HG03196 (cell line): Measurements from ENCODE around the gene CDH4.

Experiments
- ATAC-seq: cut with Tn5 transposase; IDR thresholded peaks from one replicate; pipeline ENCODE4 v1.9.1; 2021; ENCODE audit not compliant: unreplicated experiment

CDH4 gene

DNA sequence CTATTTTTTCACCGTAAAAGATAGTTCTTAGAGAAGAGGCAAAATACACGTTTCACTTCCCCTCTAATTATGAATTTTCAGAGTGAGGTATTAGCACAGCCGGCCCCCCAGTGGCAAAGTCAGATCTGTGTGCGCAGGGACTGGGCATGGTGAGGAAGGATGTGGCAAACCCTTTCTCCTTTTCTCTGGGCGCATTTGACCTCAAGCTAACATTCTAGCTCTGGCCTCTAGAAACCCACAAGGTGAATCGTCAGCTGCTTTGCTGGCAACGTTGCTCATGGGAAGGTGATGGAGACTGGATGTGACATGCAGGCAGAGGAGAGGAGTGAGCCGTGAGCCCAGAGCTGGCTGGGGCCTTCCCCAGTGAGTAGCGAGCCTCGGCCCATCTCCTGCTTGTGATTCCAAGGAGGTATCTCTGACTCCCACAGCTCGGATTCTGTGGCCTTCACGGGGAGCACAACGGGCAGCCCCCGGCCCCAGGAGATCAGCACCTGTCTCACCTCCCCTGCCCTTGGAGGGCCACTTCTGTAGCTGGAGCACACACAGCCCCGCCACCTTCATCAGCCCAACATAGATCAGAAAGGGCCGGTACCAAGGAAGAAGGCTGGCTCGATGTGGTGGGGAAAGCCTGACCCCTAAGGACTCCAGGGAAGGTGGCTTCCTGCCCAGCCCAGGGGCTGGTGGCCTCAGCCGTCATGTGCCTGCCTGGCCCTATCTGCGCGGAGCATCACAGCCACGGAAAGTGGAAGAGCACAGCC is 660.8 kb downstream of the CDH4 start:
- ATAC-seq = peak; percentile 53

DNA sequence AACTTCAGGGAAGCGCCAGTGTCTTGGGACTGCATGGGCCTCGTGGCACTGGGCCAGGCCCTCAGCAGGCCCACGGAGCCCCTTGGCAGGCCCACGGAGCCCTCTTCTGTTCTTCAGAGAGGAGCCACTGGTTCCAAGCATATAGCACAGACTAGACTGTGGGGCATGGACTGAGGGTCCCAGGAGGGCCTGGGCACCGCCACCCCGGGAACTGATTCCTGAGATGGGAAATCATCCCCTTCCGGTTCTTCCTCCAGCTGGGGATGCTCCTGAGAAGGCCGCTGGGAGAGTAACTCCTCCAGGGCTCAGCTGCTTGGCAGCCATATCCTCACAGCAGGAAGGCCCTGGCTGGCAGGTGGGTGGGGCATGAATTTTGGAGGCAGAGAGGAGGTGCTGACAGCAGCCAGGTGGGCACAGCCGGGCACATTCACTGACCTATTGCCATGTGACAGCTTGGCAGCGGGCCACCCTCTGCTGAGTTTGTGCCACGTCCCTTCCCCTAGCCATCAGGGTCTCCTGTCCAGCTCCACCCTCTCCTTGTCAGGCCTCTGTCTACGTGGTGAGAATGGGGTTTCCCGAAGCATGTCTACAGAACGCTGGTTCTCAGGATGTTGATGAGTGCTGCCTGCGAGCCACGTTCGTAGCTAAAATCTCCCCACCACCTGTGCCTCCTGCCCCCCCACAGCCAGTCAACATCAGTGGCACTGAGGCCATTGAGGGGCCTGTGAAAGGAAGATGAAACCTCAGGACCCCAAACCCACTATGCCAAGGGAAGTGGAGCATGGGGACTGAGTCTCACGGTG is 661.6 kb downstream of the CDH4 start:
- no peak for ATAC-seq

DNA sequence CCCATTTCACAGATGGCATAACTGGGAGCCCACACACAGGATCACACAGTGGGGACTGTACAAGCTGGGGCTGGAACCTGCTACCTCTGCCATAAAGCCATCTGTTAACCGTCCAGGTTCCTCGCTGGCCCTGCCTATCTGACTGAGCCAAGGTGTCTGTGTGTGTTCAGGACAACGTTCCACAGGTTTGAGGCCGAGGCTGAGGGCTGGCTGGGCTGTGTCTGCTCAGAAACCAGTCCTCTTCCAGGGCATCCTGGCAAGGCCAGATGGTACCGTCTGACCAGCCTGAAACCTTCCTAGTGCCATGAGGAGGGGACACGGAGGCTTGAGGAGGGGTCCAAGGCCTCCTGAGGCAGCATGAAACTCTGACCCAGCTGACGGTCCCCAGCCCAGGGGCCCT is 663.0 kb downstream of the CDH4 start:
- ATAC-seq = no peak

DNA sequence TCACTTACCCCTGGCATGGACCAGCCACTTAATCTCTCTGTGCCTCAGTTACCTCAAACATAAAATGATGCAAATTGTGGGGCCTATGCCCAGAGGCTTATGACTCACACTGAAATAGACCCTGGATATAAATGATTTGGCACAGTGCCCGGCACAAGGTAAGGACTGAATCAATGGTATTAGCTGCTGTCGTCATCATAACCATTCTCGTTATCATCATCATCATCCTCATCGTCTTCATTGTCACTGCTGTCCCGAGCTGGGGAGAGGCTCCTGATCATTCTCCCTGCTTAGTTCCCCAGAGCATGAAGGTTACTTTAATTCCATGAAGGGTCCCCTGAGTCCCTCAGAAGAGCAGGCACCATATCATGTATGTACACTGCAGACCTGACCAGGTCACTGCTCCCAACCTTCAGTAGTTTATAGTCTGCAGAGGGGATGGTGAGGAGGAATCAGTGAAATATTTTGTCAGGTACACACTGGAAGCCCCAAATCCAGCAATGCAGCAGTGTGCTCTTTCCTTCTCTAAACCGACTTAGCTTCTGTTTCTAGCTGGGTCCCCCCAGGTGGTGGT is 664.3 kb downstream of the CDH4 start:
- no peak for ATAC-seq

DNA sequence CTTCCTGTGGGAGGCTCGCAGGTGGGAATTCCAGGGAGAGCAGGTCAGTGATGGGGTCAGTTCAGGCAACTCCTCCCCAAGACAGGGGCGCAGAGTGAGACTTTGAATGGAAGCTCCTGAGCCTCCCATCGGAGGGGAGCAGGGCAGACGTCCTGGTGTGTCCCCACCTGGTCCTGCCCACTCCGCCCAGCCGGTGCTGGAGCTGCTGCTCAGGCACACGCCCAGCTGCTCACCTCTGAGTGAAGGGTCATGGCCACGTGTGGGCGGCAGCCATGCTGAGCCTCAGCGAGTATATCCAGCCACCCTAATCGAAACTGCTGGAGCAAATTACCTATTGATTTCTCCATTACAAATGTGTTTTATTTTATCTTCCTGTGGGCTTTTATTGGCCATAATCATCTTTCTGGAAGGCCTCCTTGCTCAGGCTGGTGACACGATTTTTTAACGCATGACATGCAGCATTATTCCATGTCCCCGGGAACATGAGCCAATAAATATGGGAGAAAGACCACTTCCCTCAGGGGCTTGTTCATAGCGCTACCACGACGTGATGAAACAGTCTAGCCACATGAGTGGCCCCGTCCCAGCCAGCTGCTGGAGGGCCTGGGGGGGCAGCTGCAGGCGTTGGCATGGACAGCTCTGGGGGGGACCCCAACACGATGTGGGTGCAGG is 665.5 kb downstream of the CDH4 start:
- ATAC-seq = no peak

DNA sequence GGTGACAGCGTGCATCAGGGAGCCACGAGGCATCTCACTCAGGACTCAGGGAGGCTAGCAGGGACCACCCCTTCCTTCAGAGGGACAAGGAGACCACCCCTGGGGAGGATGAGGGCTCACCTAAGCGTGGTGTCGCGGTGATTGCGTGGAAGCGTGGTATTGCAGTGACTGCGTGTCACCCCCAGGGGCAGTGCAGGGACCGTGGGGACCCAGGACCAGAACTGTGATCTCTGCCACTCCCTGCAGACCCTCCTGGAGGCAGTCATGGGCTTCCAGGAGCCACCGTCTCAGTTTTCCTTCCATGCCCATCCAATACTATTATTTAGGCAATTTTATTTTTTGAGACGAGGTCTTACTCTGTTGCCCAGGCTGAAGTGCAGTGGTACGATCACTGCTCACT is 666.5 kb downstream of the CDH4 start:
- no peak for ATAC-seq

DNA sequence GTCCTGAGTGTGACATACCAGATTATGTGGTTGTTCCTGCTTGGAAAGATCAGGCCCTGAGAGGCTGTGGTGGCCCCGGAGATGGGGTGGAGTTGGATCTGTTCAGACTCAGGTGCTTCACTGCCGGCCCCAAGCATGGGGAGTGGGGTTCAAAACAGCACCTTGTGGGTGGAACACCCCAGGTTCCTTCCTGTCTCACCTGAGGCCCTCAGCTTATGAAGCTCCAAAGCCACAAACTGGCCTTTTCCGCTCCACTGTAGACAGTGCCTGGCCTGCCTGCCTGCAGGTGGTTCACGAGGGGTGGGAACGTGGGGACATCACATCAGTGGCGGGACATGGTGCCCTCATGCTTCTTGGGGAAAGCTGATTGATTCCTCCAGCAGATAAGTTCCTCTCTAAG is 667.2 kb downstream of the CDH4 start:
- no peak for ATAC-seq

DNA sequence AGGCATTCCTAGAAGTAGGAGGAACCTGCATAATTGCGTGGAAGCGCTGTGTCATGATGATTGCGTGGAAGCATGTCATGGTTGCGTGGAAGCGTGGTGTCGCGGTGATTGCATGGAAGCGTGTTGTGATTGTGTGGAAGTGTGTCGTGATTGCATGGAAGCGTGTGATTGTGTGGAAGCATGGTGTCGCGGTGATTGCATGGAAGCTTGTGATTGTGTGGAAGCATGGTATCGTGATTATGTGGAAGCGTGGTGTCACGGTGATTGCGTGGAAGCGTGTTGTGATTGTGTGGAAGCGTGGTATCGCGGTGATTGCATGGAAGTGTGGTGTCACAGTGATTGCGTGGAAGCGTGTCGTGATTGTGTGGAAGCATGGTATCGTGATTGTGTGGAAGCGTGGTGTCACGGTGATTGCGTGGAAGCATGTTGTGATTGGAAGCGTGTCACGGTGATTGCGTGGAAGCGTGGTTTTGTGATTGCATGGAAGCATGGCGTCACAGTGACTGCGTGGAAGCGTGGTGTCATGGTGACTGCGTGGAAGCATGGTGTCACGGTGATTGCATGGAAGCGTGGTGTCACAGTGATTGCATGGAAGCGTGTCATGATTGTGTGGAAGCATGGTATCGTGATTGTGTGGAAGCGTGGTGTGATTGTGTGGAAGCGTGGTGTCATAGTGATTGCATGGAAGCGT is 667.8 kb downstream of the CDH4 start:
- ATAC-seq = no peak

DNA sequence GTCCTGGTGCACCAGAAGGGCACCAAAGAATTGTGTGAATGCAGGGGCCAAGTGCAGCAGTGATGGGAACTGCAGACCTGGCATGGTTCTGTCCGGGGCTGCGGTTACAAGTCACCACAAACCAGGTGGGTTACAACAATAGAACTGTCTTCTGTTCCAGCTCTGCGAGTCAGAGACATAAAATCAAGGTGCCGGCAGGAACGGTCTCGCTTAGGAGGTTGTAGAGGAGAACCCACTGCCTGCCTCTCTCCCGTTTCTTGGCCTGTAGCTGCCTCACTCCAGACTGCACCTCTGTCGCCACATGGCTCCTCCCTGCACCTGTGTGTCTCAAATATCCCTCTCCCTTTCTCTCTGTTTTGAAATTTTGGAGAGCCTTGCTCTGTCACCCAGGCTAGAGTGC is 670.4 kb downstream of the CDH4 start:
- ATAC-seq = no peak

DNA sequence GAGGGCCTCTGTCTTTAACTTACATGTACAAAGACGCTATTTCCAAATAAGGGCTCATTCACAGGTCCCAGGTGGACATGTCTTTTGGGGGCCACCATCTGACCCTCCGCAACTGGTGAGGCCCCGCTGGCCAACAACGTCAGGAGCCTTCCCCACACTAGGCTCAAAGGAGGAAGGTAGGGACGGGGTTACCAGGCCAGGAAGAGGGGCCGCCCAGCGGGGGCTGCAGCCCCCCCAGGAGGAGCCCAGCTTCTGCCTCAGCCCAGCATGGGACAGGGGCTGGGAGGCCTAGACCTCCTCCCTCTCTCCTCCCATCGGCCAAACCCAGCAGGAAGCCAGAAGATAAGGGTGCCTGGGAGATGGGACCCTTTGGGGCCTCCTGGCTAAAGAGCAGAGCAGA is 670.9 kb downstream of the CDH4 start:
- no peak for ATAC-seq

DNA sequence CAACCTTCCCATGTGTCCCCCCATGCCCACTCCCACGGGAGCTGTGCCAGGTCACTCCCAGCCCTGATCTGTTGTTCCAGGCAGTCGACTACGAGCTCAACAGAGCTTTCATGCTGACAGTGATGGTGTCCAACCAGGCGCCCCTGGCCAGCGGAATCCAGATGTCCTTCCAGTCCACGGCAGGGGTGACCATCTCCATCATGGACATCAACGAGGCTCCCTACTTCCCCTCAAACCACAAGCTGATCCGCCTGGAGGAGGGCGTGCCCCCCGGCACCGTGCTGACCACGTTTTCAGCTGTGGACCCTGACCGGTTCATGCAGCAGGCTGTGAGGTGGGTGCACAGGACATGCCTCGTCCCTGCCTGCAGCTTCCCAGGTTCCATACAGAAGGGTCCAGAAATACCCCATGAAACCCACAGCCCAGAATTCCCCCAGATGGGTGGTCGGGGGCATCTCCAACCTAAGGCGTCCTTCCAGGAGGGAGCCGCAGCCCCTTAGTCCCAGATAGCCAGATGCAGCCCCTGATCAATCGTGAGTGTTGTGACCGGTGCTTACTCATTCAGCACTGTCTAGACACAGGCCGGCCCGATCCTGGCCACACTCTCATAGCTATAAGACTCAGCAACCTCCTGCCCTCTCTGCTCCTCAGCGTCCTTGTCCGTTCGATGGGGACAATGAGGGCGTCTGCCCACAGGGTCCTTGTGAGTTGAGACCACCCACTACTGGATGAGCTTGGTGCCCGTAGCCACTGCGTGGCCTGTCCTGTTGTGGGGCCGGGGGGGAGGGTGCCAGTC is 671.5 kb downstream of the CDH4 start:
- no peak for ATAC-seq

DNA sequence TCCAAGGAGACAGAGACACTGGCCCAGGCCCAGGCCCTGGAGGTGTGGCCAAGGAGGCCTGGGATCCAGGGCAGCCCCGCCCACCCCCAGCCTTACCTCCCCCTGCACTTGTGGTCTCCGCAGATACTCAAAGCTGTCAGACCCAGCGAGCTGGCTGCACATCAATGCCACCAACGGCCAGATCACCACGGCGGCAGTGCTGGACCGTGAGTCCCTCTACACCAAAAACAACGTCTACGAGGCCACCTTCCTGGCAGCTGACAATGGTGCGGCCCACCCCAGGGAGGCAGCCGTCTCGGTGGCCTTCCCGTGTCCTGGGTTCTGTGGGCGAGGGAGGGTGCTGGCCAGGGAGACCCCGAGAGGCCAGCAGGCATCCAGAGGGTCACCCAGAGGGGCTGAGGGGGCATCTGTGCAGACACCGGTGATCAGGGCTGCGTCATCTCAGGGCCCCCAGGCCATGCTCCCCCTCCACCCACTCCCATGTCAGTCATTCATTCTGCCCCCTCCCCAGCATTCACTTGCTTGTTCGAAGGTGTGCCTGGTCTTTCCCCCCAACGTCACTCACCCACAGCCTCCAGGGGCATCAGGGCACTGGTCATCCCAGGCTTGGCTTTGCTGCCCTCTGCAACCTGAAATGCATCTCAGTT is 672.3 kb downstream of the CDH4 start:
- no peak for ATAC-seq

DNA sequence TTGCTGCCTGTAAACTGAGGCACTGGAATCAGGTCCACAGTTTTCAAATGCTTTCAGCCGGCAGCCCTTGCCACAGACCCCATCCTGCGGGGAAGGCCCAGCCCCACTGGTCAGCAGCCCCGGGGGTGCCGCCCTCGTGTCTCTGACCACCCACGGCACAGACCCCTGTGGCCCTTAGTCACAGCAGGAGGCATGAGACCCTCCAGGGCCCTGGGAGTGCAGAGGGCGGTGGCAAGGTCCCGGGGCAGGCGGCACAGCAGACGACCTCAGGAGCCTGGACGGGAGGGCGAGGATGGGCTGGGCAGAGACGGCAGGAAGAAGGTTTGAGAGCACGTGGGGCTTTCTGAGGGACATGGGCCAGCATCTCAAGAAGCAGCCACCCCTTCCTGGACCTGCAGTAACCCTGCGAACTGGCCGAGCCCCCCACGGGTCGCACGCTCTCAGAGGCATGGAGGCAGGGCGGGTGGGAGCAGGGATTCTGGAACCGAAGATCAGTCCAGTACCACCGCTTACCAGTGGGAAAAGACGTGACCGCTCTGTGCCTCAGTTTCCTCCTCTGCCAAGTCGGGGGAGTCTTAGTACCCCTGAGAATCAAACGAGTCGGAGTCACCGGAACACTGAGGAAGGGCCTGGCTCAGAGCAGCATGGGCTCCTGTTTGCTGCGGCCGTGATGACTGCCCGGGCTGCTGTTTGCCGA is 672.9 kb downstream of the CDH4 start:
- no peak for ATAC-seq

DNA sequence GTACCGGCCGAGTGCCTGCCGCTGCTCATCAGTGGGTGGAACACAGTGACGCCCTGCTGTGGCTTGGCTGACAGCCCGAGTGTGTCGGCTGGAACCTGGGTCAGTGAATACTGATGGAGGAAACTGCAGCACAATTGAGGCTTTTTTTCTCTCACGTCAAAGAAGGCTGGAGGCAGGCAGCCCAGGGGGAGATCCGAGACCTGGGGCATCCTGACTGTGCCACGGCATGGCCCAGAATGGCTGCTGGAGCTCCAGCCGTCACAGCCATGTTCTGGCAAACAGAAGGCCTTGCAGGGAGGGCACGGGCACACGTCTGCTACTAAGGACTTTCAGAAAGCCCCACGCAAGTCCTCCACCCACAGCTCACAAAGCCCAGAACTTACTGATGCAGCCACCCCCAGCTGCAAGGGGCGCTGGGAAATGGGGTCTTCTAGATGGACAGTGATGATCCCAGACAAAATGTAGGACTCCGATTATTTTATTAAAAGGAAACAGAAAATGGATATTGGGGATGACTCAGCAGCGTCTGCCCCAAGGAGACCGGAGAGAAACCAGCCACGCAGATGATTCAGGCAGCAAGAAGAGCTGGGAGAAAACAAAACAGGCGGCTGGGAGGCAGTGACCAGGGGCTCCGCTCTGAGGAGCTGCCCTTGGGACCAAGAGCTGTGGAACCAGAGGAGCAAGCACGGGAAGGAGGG is 673.6 kb downstream of the CDH4 start:
- ATAC-seq = no peak

DNA sequence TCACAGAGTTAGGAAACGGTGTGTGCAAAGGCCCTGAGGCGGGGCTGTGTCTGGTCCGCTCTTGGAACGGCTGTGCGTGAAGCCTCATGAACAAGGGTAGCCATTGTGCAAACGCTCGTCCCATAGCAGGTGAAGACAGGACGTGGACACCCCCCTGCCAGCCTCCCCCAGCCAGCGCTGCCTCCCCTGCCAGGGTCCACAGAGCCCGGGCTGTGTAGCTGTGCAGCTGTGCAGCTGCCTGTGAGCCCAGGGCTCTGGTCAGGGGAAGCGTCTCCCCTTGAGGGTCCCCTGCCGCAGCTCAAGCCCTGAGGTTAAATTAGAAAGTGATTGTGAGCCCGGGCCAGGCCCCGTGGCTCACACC is 674.2 kb downstream of the CDH4 start:
- no peak for ATAC-seq

DNA sequence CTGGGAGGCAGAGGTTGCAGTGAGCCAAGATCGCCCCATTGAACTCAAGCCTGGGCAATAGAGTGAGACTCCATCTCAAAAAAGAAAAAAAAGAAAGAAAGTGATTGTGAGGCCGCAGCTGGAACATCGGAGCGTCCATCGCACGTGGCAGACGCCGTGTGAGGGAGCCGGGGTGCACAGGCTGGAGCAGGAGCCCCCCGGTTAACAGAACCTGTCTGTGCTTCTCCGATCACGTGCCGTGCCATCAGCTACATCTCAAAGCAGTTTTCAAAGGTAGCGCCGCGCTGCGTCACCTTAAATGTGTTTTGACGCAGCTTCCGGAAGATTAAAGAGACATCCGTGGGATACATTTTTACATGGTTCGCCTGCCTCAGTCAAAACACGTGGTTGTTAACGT is 674.7 kb downstream of the CDH4 start:
- no peak for ATAC-seq

DNA sequence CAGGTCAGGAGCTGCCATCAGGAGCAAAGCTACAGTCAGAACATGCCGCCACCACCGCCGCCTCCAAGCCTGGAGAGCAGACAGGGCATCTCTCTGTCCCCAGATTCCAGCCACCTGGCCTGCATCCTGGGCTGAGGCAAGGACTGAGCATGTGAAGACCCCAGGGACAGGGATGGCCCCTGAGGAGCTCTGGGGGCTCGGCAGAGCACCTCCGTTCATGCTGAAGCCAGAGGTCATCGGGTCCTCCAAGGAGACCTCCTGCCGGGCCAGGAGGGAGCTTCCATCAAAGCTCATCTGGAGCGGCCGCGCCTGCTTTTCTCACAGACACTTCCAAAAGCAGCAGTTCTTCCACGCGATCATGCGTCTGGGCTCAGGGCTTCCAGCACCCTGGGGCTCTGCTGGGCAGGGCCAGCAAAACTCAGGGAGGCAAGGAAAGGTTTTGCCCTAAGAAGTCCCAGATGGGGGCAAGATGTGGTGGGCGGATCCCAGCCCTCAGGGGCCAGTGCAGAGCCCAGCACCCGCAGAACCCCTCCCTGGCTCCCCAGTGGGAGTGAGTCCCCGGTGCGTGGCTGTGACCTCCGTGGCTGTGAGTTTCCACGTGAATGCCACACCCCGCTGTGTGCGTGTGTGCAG is 675.2 kb downstream of the CDH4 start:
- no peak for ATAC-seq

DNA sequence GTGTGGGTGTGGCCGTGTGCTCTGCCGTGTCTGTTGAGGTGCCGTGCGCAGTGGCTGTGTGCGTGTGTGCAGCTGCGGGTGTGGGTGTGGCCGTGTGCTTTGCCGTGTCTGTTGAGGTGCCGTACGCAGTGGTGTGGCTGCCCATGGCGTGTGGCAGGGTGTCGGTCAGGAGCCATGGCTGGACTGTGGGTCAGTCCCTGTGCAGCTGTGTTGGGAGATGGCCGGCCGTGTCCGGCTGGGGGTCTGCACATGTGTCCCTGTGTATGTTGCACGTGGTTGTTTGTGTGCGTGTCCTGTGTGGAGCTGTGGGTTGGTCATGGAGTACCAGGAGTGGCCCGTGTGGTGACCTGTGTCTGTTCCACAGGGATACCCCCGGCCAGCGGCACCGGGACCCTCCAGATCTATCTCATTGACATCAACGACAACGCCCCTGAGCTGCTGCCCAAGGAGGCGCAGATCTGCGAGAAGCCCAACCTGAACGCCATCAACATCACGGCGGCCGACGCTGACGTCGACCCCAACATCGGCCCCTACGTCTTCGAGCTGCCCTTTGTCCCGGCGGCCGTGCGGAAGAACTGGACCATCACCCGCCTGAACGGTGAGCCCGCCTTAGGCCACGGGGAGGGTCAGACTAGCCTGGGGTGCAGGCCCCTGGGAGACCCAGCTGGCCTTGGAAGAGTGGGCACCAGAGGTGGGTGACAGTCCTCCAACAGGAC is 675.9 kb downstream of the CDH4 start:
- no peak for ATAC-seq
